22Rv1 (cell line): ENCODE data around the gene RBM20.

Source experiments
- H3K27ac ChIP-seq: fragments of 450-650 bp; 2 replicates; pipeline ENCODE4 v1.5.1; 2017
- ZFX ChIP-seq: fragments of 450-650 bp; IDR thresholded peaks from 2 replicates; pipeline ENCODE4 v1.6.1; 2017; ENCODE audit warnings: antibody characterized with exemption, borderline replicate concordance
- TF ChIP-seq, protein P1 (sequence below): fragments of 450-650 bp; IDR thresholded peaks from 2 replicates; pipeline ENCODE4 v1.5.1; 2017; ENCODE audit warnings: mild to moderate bottlenecking

The RBM20 gene

DNA sequence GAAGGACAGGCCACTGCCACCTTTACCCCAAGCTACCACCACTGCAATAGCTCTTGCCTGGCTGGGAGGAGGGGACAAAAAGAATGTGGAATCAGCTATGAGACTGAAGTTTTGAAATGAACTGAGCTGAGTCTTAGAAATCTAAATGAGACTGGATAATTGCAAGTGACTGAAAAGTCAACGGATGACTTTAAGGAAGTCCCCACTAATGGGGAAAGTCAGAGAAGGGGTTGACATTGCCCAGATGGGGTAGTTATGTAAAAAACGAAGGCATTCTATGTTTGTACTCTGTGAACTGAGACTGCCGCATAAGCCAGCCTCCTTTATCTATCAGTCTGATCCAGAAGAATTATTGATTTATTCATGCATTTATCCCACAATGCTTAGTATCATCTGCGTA lies 67.2 kb downstream of the RBM20 start:
- no peak for TF ChIP-seq ZFX
- TF ChIP-seq, protein P1, sequence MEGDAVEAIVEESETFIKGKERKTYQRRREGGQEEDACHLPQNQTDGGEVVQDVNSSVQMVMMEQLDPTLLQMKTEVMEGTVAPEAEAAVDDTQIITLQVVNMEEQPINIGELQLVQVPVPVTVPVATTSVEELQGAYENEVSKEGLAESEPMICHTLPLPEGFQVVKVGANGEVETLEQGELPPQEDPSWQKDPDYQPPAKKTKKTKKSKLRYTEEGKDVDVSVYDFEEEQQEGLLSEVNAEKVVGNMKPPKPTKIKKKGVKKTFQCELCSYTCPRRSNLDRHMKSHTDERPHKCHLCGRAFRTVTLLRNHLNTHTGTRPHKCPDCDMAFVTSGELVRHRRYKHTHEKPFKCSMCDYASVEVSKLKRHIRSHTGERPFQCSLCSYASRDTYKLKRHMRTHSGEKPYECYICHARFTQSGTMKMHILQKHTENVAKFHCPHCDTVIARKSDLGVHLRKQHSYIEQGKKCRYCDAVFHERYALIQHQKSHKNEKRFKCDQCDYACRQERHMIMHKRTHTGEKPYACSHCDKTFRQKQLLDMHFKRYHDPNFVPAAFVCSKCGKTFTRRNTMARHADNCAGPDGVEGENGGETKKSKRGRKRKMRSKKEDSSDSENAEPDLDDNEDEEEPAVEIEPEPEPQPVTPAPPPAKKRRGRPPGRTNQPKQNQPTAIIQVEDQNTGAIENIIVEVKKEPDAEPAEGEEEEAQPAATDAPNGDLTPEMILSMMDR: no peak
- H3K27ac ChIP-seq: no peak overlapping the region

DNA sequence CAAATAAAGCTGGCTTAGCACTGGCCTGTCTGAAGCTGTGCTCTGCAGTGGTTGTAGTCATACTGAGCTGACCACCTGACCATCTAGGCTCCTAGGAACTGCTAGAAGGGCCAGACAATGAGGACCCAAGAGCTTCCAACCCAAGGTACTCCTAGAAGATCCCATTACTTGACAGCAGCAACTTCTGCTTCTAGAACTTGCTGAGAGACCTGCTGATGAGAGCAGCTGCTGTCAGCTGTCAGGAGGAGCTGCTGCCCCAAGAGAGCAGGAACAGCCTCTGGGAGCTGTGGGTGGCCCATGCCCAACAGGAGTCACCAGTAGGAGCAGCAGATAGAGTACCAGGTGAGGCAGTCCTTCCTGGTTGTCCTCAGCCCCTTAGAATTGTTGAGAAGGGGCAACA lies 70.2 kb downstream of the RBM20 start:
- no peak for TF ChIP-seq ZFX
- TF ChIP-seq, protein P1: no peak
- no peak overlapping the region for H3K27ac ChIP-seq

DNA sequence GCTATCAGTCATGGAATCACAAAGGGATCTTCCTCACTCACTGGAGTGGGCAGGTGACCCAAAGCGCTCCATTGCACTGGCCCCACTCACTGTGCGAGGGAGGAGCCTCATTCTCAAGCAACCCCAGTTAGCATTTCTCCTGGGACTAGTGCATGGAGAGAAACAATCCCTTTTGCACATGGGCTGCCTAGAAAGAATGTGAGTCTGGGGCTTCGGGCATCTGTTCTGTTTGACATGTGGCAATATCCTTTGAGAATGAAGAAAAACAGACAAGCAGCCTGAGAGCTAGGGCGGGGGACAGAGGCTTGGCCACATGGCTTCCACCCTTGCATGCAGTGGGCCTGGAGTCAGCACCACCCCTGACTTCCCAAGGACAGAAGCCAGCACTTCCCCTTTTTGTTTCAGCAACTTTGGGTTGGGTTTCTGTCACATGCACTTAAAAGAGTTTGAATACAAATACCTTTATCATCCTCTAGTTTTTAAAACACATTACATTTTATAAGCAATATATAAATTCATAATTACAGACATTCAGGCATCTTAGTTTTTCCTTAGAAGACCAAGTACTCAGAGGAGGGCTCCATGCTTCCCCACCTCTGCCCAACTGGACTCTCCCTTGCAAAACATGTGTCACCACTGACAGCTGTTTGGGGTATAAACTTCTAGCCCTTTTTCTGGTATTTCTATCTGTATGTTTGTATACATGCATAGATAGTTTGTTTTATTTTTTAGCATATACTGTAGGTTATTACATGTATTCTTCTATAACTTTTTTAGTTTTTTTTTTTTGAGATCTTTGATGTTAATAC lies 73.8 kb downstream of the RBM20 start:
- TF ChIP-seq ZFX: no peak
- TF ChIP-seq, protein P1: no peak
- H3K27ac ChIP-seq: no peak overlapping the region

DNA sequence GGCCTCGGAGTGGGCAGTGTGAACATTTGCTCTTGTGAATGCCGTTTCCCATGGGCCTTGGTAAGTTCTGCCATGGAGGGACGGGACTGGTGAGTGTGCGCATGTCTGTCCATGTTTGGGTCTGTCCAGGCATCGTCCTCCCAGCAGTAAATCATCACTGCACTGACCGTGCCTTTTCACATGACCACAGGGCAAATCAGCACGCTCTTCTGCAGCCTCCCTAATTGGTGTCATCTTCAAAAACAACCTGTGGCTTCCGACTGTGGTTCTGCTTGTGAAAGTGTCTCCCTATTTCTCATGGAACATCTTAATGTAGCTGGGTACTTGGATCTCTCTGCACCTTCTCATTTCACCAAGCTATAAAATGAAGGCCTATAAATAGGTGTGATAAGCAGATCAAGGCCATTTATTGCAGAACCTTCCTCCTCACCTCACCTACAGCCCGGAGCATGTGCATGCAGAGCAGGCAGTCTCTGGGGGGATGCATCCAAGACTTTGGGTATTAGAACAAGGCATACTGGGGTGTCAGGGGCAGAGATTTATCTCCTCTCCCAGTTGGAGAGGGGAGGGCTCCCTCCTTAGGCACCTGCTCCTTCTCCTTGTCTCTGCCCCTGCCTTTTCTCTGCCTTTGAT lies 77.4 kb downstream of the RBM20 start:
- no peak for TF ChIP-seq ZFX
- TF ChIP-seq, protein P1: no peak
- H3K27ac ChIP-seq: no peak overlapping the region

DNA sequence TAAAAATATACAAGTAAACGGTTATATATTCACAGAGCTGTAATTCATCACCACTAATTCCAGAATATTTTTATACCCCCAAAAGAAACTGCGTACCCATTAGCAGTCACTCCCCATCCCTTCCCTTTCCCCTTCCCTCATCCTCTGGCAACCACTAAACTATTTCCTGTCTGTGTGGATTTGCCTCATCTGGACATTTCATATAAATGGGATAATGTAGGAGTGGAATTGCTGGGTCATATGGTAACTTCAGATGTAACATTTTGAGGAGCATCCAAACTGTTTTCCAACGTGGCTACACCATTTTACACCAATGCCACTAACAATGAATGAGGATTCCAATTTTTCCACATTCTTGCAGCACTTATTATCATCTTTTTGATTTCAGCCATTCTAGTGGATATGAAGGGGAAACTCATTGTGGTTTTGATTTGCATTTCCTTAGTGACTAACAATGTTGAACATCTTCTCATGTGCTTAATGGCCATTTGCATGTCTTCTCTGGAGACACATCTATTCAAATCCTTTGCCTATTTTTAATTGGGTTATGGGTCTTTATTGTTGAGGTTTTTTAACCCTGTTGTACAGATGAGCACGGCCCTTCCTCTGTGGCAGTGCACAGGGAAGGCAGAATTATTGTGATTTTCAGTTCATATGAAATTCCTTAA lies 79.2 kb downstream of the RBM20 start:
- H3K27ac ChIP-seq: no peak overlapping the region
- TF ChIP-seq ZFX: no peak
- TF ChIP-seq, protein P1: no peak

DNA sequence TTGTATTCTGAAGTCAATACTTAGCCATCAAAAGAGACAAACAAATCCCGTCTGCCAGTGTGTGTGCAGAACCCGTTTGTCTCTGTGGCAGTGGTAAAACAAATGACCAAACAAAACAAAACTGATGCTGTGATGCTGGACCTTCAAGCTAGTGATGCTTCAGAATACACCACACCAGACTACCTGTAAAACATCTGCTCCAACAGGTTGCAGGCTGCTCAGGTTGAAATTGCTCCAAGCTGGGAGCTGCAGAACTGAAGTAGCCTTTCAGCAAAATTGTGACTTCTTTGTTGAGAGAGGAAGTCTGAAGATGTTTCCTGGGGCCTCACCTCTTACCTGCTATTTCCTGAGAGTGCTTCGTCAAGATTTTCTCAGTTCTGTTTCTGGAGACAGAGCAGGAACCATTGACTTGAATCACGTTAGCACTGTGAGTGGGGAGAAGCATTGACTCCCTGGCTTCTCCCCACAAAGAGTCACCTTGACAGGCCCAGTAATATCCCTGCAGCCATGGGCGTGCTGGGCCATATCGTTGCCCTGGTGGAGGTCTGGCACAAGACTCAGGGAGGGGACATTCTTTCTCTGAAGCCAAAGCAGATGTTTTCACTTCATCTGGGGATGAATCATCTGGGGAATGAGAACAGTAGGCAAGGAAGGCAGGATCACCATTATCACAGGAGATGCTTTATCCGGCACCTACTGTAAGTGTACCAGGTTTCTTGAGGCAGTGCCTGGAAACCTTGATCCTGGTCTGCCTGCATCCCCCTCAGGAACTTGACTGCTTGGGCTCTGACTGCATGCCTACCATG lies 80.2 kb downstream of the RBM20 start:
- TF ChIP-seq, protein P1: no peak
- TF ChIP-seq ZFX: no peak
- no peak overlapping the region for H3K27ac ChIP-seq
